ENCODE measurements around the gene P3H1.

P3H1 gene

DNA sequence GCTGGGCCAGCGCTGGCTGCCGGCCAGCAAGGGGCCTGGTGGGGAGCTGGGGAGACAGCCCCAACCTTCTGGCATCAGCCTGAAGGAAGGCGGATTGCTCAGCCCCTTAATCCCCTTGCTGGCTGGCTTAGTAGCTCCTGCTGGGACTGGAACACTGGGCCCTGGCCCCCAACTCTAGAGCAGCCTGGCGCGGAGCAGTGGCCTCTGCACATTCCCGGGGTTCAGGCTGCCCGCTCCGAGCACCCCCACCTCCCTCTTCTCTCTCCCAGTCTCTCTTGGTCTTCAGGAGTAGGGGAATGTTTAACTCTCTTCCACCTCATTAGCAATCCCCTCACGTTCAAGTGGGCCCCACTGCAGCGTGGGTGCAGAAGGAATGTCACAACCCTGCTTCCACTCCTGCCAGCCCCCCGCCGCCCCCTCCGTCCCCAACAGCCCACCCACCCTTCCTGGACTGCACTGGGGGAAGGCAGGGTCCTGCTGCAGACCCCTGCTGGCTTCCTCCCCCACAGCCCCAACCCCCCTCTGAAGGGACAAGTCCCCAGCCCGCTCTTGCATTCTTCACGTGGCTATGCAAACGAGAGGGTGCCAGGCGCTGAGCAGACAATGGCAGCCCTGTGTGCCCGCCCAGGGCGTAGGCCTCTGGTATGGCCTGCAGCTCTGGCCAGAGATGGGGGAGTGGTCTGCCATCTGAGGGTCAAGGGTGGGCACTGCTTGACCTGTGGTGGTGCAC is 25.8 kb downstream of the P3H1 start:
- peaks cover 6% of the 10 kb centered on the region for H3K36me3 ChIP-seq
- H3K4me3 ChIP-seq (ENCODE audit: low read depth in 1 of 2, low read length in 1 of 2) = no peak overlapping the region
- no peak overlapping the region for H3K27ac ChIP-seq
- peaks cover 0 to 2% of the 10 kb centered on the region in 2 experiments for H3K4me1 ChIP-seq (ENCODE audit: control insufficient read depth in 1 of 2, insufficient read depth in 1 of 2, low read depth in 1 of 2, low read length in 1 of 2)
- no peaks in the 10 kb centered on the region for H3K9me3 ChIP-seq
- TF ChIP-seq, protein P1, sequence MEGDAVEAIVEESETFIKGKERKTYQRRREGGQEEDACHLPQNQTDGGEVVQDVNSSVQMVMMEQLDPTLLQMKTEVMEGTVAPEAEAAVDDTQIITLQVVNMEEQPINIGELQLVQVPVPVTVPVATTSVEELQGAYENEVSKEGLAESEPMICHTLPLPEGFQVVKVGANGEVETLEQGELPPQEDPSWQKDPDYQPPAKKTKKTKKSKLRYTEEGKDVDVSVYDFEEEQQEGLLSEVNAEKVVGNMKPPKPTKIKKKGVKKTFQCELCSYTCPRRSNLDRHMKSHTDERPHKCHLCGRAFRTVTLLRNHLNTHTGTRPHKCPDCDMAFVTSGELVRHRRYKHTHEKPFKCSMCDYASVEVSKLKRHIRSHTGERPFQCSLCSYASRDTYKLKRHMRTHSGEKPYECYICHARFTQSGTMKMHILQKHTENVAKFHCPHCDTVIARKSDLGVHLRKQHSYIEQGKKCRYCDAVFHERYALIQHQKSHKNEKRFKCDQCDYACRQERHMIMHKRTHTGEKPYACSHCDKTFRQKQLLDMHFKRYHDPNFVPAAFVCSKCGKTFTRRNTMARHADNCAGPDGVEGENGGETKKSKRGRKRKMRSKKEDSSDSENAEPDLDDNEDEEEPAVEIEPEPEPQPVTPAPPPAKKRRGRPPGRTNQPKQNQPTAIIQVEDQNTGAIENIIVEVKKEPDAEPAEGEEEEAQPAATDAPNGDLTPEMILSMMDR (IDR thresholded peaks at IDR 0.05) = no peak
- H3K27me3 ChIP-seq = no peaks in the 10 kb centered on the region

DNA sequence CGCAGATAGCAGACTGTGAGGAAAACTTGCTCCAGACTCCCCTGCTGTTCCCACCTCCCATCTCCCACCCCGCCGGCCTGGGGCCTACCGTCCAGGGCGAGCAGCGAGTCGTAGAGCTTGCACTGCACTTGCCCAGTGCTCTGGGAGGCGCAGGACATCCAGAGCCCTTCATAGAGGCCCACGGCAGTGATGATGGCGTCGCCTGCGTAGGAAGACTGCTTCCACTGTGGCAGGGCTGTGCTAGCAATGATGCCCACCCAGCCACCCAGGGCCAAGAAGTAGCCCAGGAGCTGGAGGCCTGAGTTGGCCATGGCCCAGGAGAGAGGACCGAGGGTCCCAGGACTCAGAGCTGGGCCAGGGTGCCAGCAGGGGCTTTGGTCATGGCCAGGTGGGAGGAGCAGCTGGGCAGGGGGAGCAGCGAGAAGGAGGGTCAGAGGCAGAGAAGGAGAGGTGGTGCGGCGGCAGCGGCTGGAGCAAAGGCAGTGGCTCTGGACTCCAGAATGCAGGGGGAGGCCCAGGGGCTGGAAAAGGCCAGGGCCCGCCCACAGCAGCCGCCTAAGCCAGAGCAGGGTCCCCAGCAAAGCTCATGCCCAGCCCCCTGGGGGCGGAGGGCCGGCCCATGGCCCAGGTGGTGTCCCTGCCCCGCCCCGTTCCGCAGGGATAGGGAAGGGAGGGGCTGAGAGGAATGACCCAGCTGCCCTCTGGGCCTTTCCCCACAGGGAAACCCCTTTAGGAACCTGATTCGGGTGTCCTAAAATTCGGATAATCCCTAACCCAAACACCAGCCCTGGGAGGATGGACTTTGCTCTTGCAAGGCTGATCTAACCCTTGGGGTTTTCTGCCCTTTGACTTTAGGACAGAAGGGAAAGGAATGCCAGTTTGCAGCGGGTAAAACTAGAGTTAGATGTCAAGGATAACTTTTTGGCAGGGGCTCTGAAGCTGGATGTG is 26.8 kb downstream of the P3H1 start, which contains the start of gene CLDN19:
CLDN19 (minus strand) TSS at position 484 of the 948 bp plus-strand sequence; CDS start at position 311, 173 bp downstream.
- peaks cover 0 to 2% of the 10 kb centered on the region in 2 experiments for H3K4me1 ChIP-seq (ENCODE audit: control insufficient read depth in 1 of 2, insufficient read depth in 1 of 2, low read depth in 1 of 2, low read length in 1 of 2)
- TF ChIP-seq, protein P1 (IDR thresholded peaks at IDR 0.05) = no peak
- no peak within 1 kb of the TSS for H3K27ac ChIP-seq
- H3K36me3 ChIP-seq = no peaks in the 10 kb centered on the region
- no peaks in the 10 kb centered on the region for H3K9me3 ChIP-seq
- H3K4me3 ChIP-seq (ENCODE audit: low read depth in 1 of 2, low read length in 1 of 2) = no peak within 1 kb of the TSS
- H3K27me3 ChIP-seq = no peaks in the 10 kb centered on the region

GRCh38 chr1:42738678-42739226 is 28.1 kb downstream of the P3H1 start:
- no peaks in the 10 kb centered on the region for H3K9me3 ChIP-seq
- peaks cover 0 to 2% of the 10 kb centered on the region in 2 experiments for H3K4me1 ChIP-seq (ENCODE audit: control insufficient read depth in 1 of 2, insufficient read depth in 1 of 2, low read depth in 1 of 2, low read length in 1 of 2)
- TF ChIP-seq, protein P1 (IDR thresholded peaks at IDR 0.05) = no peak
- no peaks in the 10 kb centered on the region for H3K27me3 ChIP-seq
- H3K4me3 ChIP-seq (ENCODE audit: low read depth in 1 of 2, low read length in 1 of 2) = no peak overlapping the region
- H3K36me3 ChIP-seq = no peaks in the 10 kb centered on the region
- no peak overlapping the region for H3K27ac ChIP-seq

GRCh38 chr1:42737986-42738677 is 28.7 kb downstream of the P3H1 start:
- H3K27me3 ChIP-seq = no peaks in the 10 kb centered on the region
- no peaks in the 10 kb centered on the region for H3K36me3 ChIP-seq
- no peaks in the 10 kb centered on the region for H3K9me3 ChIP-seq
- H3K27ac ChIP-seq = no peak overlapping the region
- TF ChIP-seq, protein P1 (IDR thresholded peaks at IDR 0.05) = no peak
- H3K4me1 ChIP-seq (ENCODE audit: control insufficient read depth in 1 of 2, insufficient read depth in 1 of 2, low read depth in 1 of 2, low read length in 1 of 2) = peaks cover 0 to 2% of the 10 kb centered on the region in 2 experiments
- H3K4me3 ChIP-seq (ENCODE audit: low read depth in 1 of 2, low read length in 1 of 2) = no peak overlapping the region

- H3K4me1 ChIP-seq (ENCODE audit: control insufficient read depth in 1 of 2, insufficient read depth in 1 of 2, low read depth in 1 of 2, low read length in 1 of 2) = peaks cover 0 to 2% of the 10 kb centered on the region in 2 experiments
Measured at GRCh38 chr1:42737257-42737656, 29.6 kb downstream of the P3H1 start.

More at GRCh38 chr1:42737257-42737656, 29.6 kb downstream of the P3H1 start:
- no peak overlapping the region for H3K4me3 ChIP-seq (ENCODE audit: low read depth in 1 of 2, low read length in 1 of 2)
- H3K9me3 ChIP-seq = no peaks in the 10 kb centered on the region
- no peaks in the 10 kb centered on the region for H3K36me3 ChIP-seq
- no peaks in the 10 kb centered on the region for H3K27me3 ChIP-seq
- TF ChIP-seq, protein P1 (IDR thresholded peaks at IDR 0.05) = no peak
- no peak overlapping the region for H3K27ac ChIP-seq

All from neutrophil (primary cell).